ENCODE data around the gene VPS9D1.

DNA sequence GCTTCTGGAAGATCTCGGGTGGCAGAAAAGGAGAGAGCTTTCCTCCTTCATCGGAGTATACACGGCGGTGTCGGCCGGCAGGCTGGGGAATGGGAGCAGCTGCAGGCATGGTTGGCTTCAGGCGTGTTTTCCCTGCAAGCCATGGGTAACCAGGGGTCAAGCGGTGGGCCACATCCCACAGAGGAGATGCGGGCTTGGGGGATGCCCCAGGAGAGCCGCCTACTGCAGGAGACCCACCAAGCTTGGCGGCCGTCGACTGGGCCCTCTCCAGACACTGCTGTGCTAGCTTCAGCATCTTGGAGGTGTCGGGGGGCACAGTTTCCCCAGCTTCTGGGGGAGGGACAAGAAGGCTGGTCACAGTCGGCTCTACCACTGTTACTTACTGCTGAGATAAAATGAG is 4.2 kb downstream of the VPS9D1 start:
- no peak for TF ChIP-seq POLR2AphosphoS5 (IDR thresholded peaks at IDR 0.05)
- TF ChIP-seq, protein P1, sequence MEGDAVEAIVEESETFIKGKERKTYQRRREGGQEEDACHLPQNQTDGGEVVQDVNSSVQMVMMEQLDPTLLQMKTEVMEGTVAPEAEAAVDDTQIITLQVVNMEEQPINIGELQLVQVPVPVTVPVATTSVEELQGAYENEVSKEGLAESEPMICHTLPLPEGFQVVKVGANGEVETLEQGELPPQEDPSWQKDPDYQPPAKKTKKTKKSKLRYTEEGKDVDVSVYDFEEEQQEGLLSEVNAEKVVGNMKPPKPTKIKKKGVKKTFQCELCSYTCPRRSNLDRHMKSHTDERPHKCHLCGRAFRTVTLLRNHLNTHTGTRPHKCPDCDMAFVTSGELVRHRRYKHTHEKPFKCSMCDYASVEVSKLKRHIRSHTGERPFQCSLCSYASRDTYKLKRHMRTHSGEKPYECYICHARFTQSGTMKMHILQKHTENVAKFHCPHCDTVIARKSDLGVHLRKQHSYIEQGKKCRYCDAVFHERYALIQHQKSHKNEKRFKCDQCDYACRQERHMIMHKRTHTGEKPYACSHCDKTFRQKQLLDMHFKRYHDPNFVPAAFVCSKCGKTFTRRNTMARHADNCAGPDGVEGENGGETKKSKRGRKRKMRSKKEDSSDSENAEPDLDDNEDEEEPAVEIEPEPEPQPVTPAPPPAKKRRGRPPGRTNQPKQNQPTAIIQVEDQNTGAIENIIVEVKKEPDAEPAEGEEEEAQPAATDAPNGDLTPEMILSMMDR (IDR thresholded peaks at IDR 0.05): no peak

Measured in gastroesophageal sphincter (tissue), 3 donors.